ENCODE measurements around the gene SYT2.

GRCh38 chr1:202673531-202673930 is 36.7 kb downstream of the SYT2 start:
- no peak for TF ChIP-seq POLR2AphosphoS5 (IDR thresholded peaks at IDR 0.05; ENCODE audit: low read depth, low read length)
- no peak for TF ChIP-seq TAF1 (IDR thresholded peaks at IDR 0.05; ENCODE audit: borderline replicate concordance, insufficient read depth, low read length)
- TF ChIP-seq FOXP2 (optimal IDR thresholded peaks at IDR 0.05; ENCODE audit: borderline replicate concordance, extremely low read depth, extremely low read length, insufficient read depth) = no peak
- TF ChIP-seq SIN3A (IDR thresholded peaks at IDR 0.05; ENCODE audit: borderline replicate concordance, insufficient read depth, low read length) = no peak
- TF ChIP-seq REST (IDR thresholded peaks at IDR 0.05; ENCODE audit: insufficient read depth in 1 of 2, low read depth in 2 of 2, low read length in 2 of 2) = no peak

Measured in PFSK-1 (cell line).